ENCODE data around the gene PRPF40A.

Gene PRPF40A

DNA sequence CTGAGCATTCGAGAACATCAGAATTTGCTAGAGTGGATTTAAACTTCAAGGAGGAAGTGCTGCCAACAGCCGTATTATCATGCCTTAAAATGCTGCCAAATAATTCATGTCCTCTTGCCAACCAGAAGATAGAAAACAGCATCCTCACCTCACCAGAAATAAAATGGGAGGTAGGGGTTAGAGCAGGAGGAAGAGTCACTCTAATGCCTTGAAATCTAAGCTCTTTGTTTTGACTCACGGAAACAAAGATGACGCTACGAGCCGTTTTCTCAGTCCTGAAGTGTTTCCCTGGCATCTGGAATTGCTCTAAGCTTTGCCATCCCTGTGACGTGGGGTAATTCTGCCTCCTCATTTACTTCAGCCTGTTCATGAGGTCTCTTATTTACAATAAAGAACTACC is 97.1 kb downstream of the PRPF40A start:
- no peak for DNase-seq (ENCODE audit: low read depth in 2 of 2)

DNA sequence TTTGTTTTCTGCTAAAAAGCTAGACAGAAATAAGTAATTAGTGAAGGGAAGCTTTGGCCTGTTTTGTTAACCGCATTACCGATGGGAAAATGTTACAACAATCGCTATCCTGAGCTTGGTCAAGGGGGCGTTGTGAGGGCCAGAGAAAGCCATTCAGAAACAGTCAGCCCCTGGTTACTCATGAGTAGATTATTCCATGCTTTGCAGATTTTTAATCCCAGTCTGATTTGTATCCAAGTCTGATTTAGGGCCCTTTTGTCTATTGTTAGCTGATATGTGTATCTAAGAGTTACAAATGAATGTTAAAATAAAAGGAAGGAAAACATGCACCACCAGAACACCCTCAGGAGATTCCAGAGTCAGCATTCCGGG is 99.1 kb downstream of the PRPF40A start:
- no peak for DNase-seq (ENCODE audit: low read depth in 2 of 2)

DNA sequence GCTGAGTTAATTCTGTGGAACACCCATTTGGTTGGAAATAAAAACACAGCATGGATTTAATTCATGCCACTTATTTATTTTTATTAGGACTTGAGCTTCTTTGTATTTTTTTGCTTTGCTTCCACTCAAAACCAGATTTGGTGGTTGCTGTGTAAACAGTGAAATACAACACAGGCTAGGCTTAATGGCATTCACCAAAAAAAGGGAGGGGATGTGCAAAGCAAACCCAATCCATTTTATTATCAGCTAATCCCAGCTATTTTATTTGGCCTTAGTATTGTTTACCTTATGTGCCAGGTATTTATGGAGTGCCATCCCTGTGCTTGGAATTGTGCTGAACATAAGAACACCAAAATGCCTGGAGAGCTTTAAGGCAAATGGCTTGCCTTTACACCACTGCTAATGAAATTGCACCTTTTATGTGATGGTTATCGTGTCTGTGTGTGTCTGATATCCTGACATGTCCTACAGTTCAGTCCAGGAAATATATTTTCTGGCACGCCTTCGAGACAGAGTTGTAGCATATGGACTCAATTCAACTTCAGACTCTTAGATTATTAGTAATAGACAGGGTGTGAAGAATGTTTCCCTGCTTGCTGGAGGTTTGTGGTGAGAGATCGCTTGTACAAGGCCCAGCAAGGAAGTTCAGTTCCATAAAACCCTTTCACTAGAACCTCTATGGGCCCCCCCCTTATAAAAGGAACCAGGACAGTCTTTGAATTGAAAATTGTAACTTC is 99.6 kb downstream of the PRPF40A start:
- no peak for DNase-seq (ENCODE audit: low read depth in 2 of 2)

DNA sequence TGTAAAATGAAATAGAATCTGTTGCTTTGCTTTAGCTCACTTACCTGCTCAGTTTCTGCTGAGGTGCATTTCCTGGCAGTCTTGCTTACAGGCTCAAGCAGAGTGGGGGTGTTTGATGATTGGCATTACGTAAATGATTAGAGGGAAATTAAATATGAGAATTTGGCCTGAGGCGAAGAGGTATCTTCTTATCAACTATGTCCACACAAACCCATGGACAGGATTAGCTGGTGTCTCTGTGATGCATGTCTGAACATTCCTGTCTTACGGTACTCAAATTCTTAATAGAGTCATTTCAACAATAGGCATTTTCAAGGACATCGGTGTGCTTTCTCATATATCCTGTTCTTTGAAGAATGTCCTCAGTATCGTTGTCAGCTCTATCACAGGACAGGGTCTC is 102.1 kb downstream of the PRPF40A start:
- no peak for DNase-seq (ENCODE audit: low read depth in 2 of 2)

DNA sequence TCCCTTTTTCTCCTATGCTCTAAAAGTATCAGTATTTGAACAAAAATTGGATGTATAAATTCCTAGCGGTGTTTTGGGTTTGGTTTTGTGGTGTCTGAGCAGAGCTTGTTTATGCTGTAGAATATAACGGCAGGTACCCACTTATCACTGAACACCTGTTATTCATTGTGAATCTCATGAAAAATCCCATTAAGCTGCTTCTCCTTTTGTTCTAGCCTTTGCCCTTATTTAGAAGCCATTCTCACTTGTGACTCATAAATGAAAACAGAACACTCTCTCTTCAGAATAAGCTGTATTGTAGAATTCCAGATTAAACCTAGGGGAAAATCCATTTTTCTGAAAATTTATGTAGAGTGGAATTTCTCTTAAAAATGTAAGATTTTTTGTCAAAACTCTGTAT is 104.0 kb downstream of the PRPF40A start:
- DNase-seq (ENCODE audit: low read depth in 2 of 2): no peak

DNA sequence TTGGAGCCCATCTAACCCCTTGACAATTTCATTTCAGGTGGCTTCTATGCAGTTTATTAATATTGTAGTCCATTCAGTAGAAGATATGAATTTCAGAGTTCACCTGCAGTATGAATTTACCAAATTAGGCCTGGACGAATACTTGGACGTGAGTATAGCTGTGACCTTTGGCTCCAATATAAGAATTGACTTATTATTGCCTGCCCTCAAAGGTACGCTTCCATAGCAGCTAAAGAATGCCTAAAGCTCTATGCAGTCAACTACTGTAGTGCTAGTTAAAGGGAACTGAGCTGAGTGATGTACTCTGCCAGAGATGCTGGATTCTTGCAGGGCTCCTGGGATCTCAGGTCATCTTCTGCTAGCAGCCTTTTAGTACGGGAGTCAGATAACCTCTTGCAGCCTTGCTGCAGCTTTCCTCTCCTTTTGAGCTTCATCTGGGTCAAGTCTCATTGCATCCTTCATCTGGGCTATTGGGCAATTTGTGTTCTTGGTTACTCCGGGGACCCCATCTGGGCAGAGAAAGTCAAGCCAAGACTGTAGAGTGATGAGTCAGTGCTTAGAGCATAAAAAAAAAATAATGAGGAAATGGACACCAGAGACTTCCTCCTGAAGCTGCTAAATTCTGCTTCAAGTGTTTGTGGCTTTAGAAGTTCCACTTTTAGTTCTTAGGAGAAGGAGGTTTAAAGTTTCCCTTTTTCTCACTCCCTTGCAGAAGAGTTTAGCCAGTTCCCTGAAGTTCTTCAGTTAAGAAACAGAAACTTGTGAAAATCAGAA is 105.6 kb downstream of the PRPF40A start:
- DNase-seq (ENCODE audit: low read depth in 2 of 2): no peak

DNA sequence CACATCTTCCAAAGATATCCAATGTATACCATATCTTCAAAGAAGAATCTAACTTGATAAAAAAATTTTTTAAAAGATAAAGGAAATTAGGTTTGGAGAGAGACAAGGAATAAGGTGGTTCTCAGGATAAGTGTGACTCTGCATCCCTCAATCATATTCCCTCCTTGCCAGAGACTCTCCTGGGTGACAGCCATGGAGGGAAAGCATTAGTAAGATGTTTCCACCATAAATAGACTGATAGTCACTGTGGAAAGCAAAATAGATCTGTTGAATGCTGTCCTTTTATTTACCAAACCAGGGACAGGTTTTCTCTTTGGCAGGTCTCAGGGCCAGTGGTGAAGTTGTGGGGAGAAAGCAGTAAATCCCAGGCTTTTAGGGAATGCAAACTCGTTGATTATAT is 107.6 kb downstream of the PRPF40A start:
- DNase-seq (ENCODE audit: low read depth in 2 of 2): no peak

DNA sequence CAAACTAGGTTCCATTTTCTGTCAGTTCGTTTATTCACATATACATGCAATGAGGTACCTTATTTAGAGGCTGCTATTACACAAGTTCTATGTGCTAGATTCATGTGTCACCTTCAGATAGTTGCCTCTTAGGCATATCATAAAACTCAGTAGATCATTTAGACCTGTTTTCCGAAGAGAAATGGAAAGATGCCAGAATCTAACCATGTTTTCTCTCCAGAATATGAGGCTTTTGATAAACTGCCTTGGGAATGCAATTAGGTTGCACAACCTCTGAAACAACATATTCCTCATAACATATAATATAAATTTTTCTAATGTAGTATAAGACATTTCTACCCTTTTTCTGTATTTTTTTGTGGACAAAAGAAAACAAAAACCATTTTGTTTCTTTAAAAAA is 108.1 kb downstream of the PRPF40A start:
- no peak for DNase-seq (ENCODE audit: low read depth in 2 of 2)

DNA sequence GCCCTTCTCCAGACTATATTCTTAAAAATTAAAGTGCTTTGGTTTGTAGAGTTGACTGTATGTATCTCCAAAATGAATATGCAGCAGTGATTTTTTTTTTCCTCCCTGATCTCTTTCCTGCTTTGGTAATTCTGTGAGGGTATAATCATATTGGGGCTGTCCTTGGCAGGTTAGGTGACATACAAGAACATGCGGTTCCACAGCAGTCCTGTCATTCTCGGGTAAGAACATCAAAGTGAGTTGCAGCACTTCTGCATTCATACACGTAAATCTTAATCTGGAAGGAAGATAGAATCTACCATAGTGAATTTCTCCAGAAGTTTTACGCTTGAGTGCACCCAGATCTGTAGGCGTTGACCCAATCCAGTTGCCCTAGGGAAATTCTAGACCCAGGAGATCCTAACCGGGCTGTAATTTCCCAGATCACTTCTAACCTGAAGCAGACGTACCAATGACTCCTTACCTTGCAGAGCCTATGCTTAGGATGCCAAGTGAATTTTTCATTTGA is 109.4 kb downstream of the PRPF40A start:
- DNase-seq (ENCODE audit: low read depth in 2 of 2): no peak

DNA sequence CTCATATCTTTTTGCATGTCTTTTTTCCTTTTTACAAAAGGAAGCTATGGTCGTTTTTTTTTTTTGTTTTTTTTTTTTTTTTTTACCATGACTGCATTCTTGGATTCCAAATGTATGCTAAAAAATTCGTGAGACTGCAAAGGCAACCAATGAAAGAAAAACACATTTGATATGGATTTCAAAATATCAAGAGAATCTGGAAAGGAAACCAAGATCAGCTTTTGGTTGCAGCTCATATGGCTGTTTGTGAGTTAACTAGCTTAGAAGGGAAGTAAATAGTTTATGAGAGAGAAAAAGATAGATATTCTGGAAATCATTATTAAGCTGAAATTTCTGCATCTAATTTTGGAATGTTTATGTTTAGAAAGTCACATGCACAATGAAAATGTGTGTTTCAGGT is 110.3 kb downstream of the PRPF40A start:
- DNase-seq (ENCODE audit: low read depth in 2 of 2): no peak

DNA sequence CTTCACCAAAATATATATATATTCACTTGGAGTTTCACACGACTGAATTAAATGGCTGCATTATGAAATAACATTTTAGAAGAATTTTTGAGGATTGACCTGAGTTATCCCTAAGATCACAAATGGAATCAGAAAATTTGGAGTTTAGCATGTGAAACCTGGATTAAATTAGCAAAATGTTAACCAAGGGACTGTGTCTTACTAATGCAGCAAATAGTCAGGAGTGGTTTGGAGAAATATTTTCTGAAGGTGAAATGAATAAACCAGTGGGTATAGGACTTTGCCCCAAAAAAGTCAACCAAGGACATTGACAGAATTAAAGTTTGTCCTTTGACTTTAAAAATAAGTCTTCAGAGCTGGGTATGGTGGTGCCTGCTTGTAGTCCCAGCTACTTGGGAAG is 111.2 kb downstream of the PRPF40A start:
- no peak for DNase-seq (ENCODE audit: low read depth in 2 of 2)

DNA sequence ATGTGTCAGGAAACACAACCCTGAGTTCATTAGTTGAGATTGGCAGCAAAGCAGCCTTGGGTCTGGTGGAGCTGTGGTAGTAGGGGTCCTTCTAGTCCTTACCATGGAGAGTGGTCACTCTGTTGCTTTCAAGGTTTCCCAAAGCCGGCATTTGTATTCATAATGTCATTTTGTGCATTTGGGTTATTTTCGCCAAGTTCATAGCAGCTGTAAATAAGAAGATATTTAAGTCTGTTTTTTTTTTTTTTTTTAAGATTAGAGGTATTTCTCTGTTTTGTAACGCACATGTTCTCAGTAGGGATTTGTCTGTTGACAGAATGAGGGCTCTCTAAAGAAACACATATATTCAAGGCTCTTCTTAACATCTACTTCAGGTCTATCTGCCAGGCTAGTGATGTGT is 114.1 kb downstream of the PRPF40A start:
- no peak for DNase-seq (ENCODE audit: low read depth in 2 of 2)

DNA sequence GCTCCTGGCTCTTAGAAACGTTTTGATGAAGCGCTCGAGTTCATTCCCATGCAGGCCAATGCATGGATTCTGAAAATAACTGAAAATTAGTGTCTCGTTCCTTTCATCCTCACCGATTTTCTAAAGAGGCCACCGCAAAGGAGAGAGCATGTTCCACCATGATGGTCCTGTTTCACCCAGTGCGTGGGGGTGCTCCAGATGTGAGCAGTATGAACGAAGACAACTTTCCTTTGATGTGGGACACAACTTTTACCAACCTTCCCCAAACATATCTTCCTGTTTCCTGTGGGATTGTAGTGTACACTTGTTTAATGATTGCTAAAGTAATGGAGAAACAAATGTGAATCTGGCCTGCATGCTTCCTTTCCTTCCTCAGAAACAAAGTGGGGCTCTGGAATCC is 114.5 kb downstream of the PRPF40A start:
- no peak for DNase-seq (ENCODE audit: low read depth in 2 of 2)

All from stimulated activated CD4-positive, alpha-beta T cell treated with anti-CD3 and anti-CD28 coated beads, Interleukin-1b, Interleukin-23, amount 100 ng/mL, for 4 hours (primary cell).